Measurements from ENCODE around the gene STK4. TPM values are rescaled to one million over a fixed set of nuclear protein-coding genes. Genes with fewer than 3 reads are reported as not detected.

STK4 gene
- total and polyA plus RNA-seq, 2 of the 8 experiments (the other 6 are each of a cell fraction or from before 2014, with no cell fraction given) = 12.0 to 34.3 TPM

DNA sequence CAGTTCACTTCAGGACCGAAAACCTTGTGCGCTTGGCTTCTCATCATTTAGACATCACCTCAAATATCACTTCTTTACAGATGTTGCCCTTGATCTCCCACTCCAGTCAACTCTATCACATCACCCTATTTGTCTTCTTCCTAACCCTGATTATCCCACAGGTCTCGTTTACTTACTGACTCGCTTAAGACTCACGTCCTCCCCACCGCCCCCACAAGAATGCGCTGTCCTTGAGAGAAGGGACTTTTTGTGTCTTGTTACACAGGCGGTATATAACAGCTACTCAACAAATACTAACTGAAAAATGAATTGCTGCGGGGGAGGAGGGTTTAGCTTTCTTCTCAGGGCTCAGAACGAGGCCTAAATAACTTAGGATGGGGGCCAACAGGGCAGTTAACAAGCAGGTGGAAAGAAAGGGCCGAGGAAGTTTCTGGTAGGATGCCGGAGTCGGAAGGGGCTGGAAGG is 6.6 kb upstream of the STK4 start:
- Histone ChIP-seq H2BK20ac (ENCODE audit: low read length) (no peak overlapping the region), H3K27ac (ENCODE audit: low read depth, low read length) (no peak overlapping the region), H2BK120ac (replicated peaks; ENCODE audit: low read depth, low read length) (no peak overlapping the region), H2AFZ (ENCODE audit: low read length) (no peak overlapping the region), H3K18ac (ENCODE audit: extremely low read depth, low read length) (no peak overlapping the region), H3K4me3 (ENCODE audit: extremely low read depth in 1 of 4, insufficient read depth in 2 of 4, low read depth in 3 of 4, low read length in 4 of 4) (peak overlapping the region; percentile 62 to 79 (median 70)), H3K14ac (ENCODE audit: insufficient read length) (no peak overlapping the region), H3K9me3 (ENCODE audit: insufficient read depth in 2 of 2, low read depth in 1 of 2, low read length in 1 of 2) (no peaks in the 10 kb centered on the region), H2BK5ac (ENCODE audit: low read depth, low read length) (0 out of 2 replicates have a peak overlapping the region, but pooled peaks have one; percentile 72), H3K23me2 (ENCODE audit: low read depth, low read length) (peaks cover 5% of the 10 kb centered on the region; the same call in 1 of the 2 replicates), H3K56ac (replicated peaks; ENCODE audit: insufficient read length, low read depth, low read length) (peak overlapping the region; percentile 8), H4K8ac (ENCODE audit: extremely low read depth, insufficient read depth, low read length) (0 out of 2 replicates have a peak overlapping the region, but pooled peaks have one; percentile 41), H3K36me3 (ENCODE audit: control insufficient read depth in 2 of 4, insufficient read depth in 4 of 4, low read length in 3 of 4) (peaks cover 4 to 23% (median 16%) of the 10 kb centered on the region in 4 experiments), H4K91ac (replicated peaks; ENCODE audit: insufficient read length, low read length) (no peak overlapping the region), H3K4me1 (replicated peaks in 1 of 4; ENCODE audit: control insufficient read depth in 3 of 4, insufficient read depth in 4 of 4, low read length in 3 of 4) (peaks cover 0 to 10% (median 4%) of the 10 kb centered on the region in 4 experiments; a peak in 5 of 7 replicates), H3K23ac (ENCODE audit: insufficient read length) (no peak overlapping the region), H3K9ac (replicated peaks in 1 of 4; ENCODE audit: extremely low read depth in 1 of 4, low read depth in 3 of 4, low read length in 3 of 4) (peak overlapping the region; percentile 66 to 71 (median 68)), H3K79me1 (ENCODE audit: low read depth, low read length) (peaks cover 8% of the 10 kb centered on the region), H4K5ac (ENCODE audit: insufficient read length, low read depth, low read length) (no peak overlapping the region), H4K20me1 (replicated peaks in 1 of 2; ENCODE audit: control insufficient read depth in 1 of 2, insufficient read depth in 2 of 2, low read length in 2 of 2) (peaks cover 2 to 6% of the 10 kb centered on the region in 2 experiments), H2BK12ac (ENCODE audit: low read depth, low read length) (no peak overlapping the region), H3K79me2 (ENCODE audit: control insufficient read depth in 1 of 2, insufficient read depth in 2 of 2, low read length in 2 of 2) (peaks cover 3 to 20% of the 10 kb centered on the region in 2 experiments; a peak in 3 of 4 replicates), H3K4me2 (ENCODE audit: insufficient read depth in 1 of 2, low read depth in 2 of 2, low read length in 2 of 2) (peak overlapping the region; percentile 82 to 89), H3K27me3 (replicated peaks in 1 of 4; ENCODE audit: control insufficient read depth in 3 of 4, extremely low read depth in 1 of 4, insufficient read depth in 3 of 4, low read length in 3 of 4) (peaks cover 0 to 11% (median 2%) of the 10 kb centered on the region in 4 experiments; a peak in 4 of 7 replicates), H2BK15ac (ENCODE audit: low read length) (no peak overlapping the region), H3K4ac (replicated peaks; ENCODE audit: insufficient read length, low read depth, low read length) (no peak overlapping the region), H2AK5ac (ENCODE audit: low read depth, low read length) (no peak overlapping the region)
- CTCF ChIA-PET (ENCODE audit: partially characterized antibody) = interaction anchor here (0.6 to 2.9 kb wide), 8 partner anchors 8 to 152 kb away, joined by 3 to 7 read pairs (median 3); no protein-coding TSS in a partner anchor
- no peak for DNase-seq (ENCODE audit: low read depth in 1 of 2, low spot score in 2 of 2)
- POLR2A ChIA-PET (ENCODE audit: partially characterized antibody) = interaction anchor here (0.9 to 2.1 kb wide), 5 partner anchors 8 to 38 kb away, joined by 3 to 7 read pairs (median 3); no protein-coding TSS in a partner anchor
- no peak for FAIRE-seq
- WGBS, 2 experiments (ENCODE audit: extremely low coverage in 1 of 2, insufficient coverage in 1 of 2, insufficient read length in 1 of 2, insufficient replicate concordance in 2 of 2, low coverage in 1 of 2, low lambda C conversion rate in 2 of 2, missing lambda C conversion rate in 1 of 2) = 13% methylated on average over 13 of the region's 13 CpGs; no CpG with 5 or more reads in 1 of the 2 experiments
- TF ChIP-seq SP2 (IDR thresholded peaks at IDR 0.05; ENCODE audit: low read length) (no peak), CEBPB (IDR thresholded peaks at IDR 0.05; ENCODE audit: low read depth, low read length) (no peak), BACH1 (IDR thresholded peaks at IDR 0.05; ENCODE audit: low read length) (no peak), YY1 (IDR thresholded peaks at IDR 0.05; ENCODE audit: low read depth, low read length) (no peak), SIX5 (IDR thresholded peaks at IDR 0.05; ENCODE audit: low read depth, low read length) (no peak), BRCA1 (IDR thresholded peaks at IDR 0.05; ENCODE audit: low read depth, low read length) (no peak), KDM5A (IDR thresholded peaks at IDR 0.05; ENCODE audit: low read length) (no peak), JUND (IDR thresholded peaks at IDR 0.05; ENCODE audit: low read length) (no peak), TEAD4 (IDR thresholded peaks at IDR 0.05; ENCODE audit: low read depth, low read length) (no peak), GABPA (IDR thresholded peaks at IDR 0.05; ENCODE audit: borderline replicate concordance, insufficient read depth, low read length) (no peak), TBP (IDR thresholded peaks at IDR 0.05; ENCODE audit: low read depth, low read length) (no peak), ZNF274 (IDR thresholded peaks at IDR 0.05; ENCODE audit: borderline replicate concordance, extremely low read depth, low read length) (no peak), EP300 (IDR thresholded peaks at IDR 0.05; ENCODE audit: borderline replicate concordance in 1 of 2, low read depth in 2 of 2, low read length in 2 of 2) (no peak), TAF7 (optimal IDR thresholded peaks at IDR 0.05; ENCODE audit: borderline replicate concordance, low read depth, low read length) (no peak), TAF1 (IDR thresholded peaks at IDR 0.05; ENCODE audit: low read depth, low read length) (no peak)

Data from H1 (cell line).